Right ventricle myocardium inferior (tissue), 1 donor: ENCODE data around the gene ADRA2B. TPM values are rescaled to one million over a fixed set of nuclear protein-coding genes. Genes with fewer than 3 reads are reported as not detected.
A peak's percentile ranks its signal among the peaks of the same experiment; 100 is the strongest.
"Not testable (repeated sequence)": the region's sequence is repeated elsewhere in the genome, so short reads cannot be mapped to it uniquely, and the experiment has no call there.

Experiments used
- ATAC-seq: fragments of 200-7000 bp; cut with Tn5 transposase; one replicate; pipeline ENCODE4 v1.9.1; 2020; ENCODE audit warnings: mild to moderate bottlenecking, moderate library complexity
- DNase-seq: peaks from one replicate; pipeline ENCODE4 v3.0.0; 2021; ENCODE audit errors: missing footprints
- intact Hi-C: fragments of 100-400 bp; cut with DNase I; formaldehyde crosslinking; loops from one replicate; pipeline ENCODE4 v1.11.0; 2022
- long read RNA-seq: library from polyadenylated mRNA; unstranded; transcript quantifications from one replicate; pipeline ENCODE4 v2.0.0, GENCODE V29; 2021
- total RNA-seq: library from RNA; stranded (reverse); fragmentation: NEBNext Ultra II Directional; extraction: Animal tissue kit (Norgen Biotek cat#: 25700); gene quantifications from one replicate; pipeline ENCODE4 v1.2.1, GENCODE V29; 2021
- donor health status: DM: no; HTN: yes; CAD: no; lungs with severe emphysema.

The ADRA2B gene
- 6.9 TPM for total RNA-seq
- long read RNA-seq, transcript ADRA2B-201 (1 exons, 3,371 nt): major isoform, 11 of 12 reads
- long read RNA-seq, partial matches to known transcripts: 0 of 12 reads
- long read RNA-seq, other reads (novel, unspliced or antisense): 1 of 12 reads

- intact Hi-C loops: loop anchor here (5.0 to 10.0 kb wide), 2 partner anchors 34 to 92 kb away; no protein-coding TSS in a partner anchor
- no peak for DNase-seq
- peak; percentile 62 for ATAC-seq
These were observed at the start of gene ADRA2B for GRCh38 chr2:96116424-96116878. Gene ADRA2B (minus strand): TSS chr2:96116571. CDS start chr2:96116149, 422 bp downstream.

- intact Hi-C loops: no loop called here
- DNase-seq: no peak
- no peak for ATAC-seq
These were observed 48.3 kb upstream of the ADRA2B start for GRCh38 chr2:96164459-96165184.

GRCh38 chr2:96163768-96164429, 47.5 kb upstream of the ADRA2B start:
- DNase-seq (no peak), ATAC-seq (no peak)
- intact Hi-C loops: no loop called here

- ATAC-seq (no peak), DNase-seq (peak; percentile 40)
- intact Hi-C loops: no loop called here
These were observed 47.0 kb upstream of the ADRA2B start for GRCh38 chr2:96163415-96163767.

GRCh38 chr2:96161898-96162297, 45.5 kb upstream of the ADRA2B start:
- intact Hi-C loops: no loop called here
- no peak for ATAC-seq
- DNase-seq: no peak

- intact Hi-C loops, ATAC-seq, DNase-seq: not testable (repeated sequence)
These were observed 44.0 kb upstream of the ADRA2B start for GRCh38 chr2:96160366-96160765.

- no peak for ATAC-seq
- peak; percentile 28 for DNase-seq
- intact Hi-C loops: no loop called here
These were observed 42.9 kb upstream of the ADRA2B start for GRCh38 chr2:96159084-96159830.

GRCh38 chr2:96158554-96158940, 42.2 kb upstream of the ADRA2B start:
- intact Hi-C loops: no loop called here
- DNase-seq (no peak), ATAC-seq (no peak)

- intact Hi-C loops: no loop called here
- DNase-seq: no peak
- ATAC-seq: no peak
These were observed 41.5 kb upstream of the ADRA2B start for GRCh38 chr2:96157649-96158553.

GRCh38 chr2:96156926-96157648, 40.7 kb upstream of the ADRA2B start:
- DNase-seq (no peak), ATAC-seq (no peak)
- intact Hi-C loops: no loop called here

GRCh38 chr2:96156011-96156820, 39.8 kb upstream of the ADRA2B start:
- intact Hi-C loops: no loop called here
- no peak for ATAC-seq
- no peak for DNase-seq

- DNase-seq (no peak), ATAC-seq (no peak)
- intact Hi-C loops: no loop called here
These were observed 38.4 kb upstream of the ADRA2B start for GRCh38 chr2:96154506-96155380.

- intact Hi-C loops: no loop called here
- DNase-seq (no peak), ATAC-seq (no peak)
These were observed 37.6 kb upstream of the ADRA2B start for GRCh38 chr2:96153991-96154431.

GRCh38 chr2:96153291-96153713, 36.9 kb upstream of the ADRA2B start:
- intact Hi-C loops: no loop called here
- DNase-seq: no peak
- ATAC-seq: no peak

- intact Hi-C loops: no loop called here
- ATAC-seq (no peak), DNase-seq (no peak)
These were observed 36.2 kb upstream of the ADRA2B start for GRCh38 chr2:96152304-96153161.
